Mucosa of stomach (tissue), 1 donor: ENCODE results near the gene ABCG4.
"Not testable (repeated sequence)": the region's sequence is repeated elsewhere in the genome, so short reads cannot be mapped to it uniquely, and the experiment has no call there.

ENCODE experiments used
- H3K27me3 ChIP-seq: one replicate; pipeline ENCODE4 v1.7.0; 2013; ENCODE audit warnings: mild to moderate bottlenecking, low read length; ENCODE audit not compliant: control insufficient read depth, insufficient read depth
- H3K36me3 ChIP-seq: one replicate; pipeline ENCODE4 v1.7.0; 2013; ENCODE audit warnings: low read length; ENCODE audit not compliant: control insufficient read depth, insufficient read depth
- H3K4me1 ChIP-seq: one replicate; pipeline ENCODE4 v1.7.0; 2013; ENCODE audit warnings: mild to moderate bottlenecking, low read length; ENCODE audit not compliant: control insufficient read depth, insufficient read depth
- H3K4me3 ChIP-seq: one replicate; pipeline ENCODE4 v1.7.0; 2013; ENCODE audit warnings: low read length
- H3K9ac ChIP-seq: one replicate; pipeline ENCODE4 v1.7.0; 2013; ENCODE audit warnings: mild to moderate bottlenecking, low read length, moderate library complexity
- H3K9me3 ChIP-seq: one replicate; pipeline ENCODE4 v1.7.0; 2013; ENCODE audit warnings: mild to moderate bottlenecking, low read length, moderate library complexity; ENCODE audit not compliant: control insufficient read depth
- donor health status: Pancreatic carcinoma.

ABCG4 gene

GRCh38 chr11:119118946-119119345 is 29.9 kb upstream of the ABCG4 start:
- Histone ChIP-seq H3K9me3 (no peaks in the 10 kb centered on the region), H3K4me3 (no peak overlapping the region), H3K4me1 (peaks cover 12% of the 10 kb centered on the region), H3K27me3 (no peaks in the 10 kb centered on the region), H3K36me3 (peaks cover 7% of the 10 kb centered on the region), H3K9ac (no peak overlapping the region)

GRCh38 chr11:119120639-119121007 is 28.2 kb upstream of the ABCG4 start:
- H3K27me3 ChIP-seq: no peaks in the 10 kb centered on the region
- no peaks in the 10 kb centered on the region for H3K9me3 ChIP-seq
- H3K36me3 ChIP-seq: peaks cover 5% of the 10 kb centered on the region
- H3K4me1 ChIP-seq: peaks cover 14% of the 10 kb centered on the region
- H3K4me3 ChIP-seq: peak overlapping the region; percentile 78
- peak overlapping the region; percentile 89 for H3K9ac ChIP-seq

DNA sequence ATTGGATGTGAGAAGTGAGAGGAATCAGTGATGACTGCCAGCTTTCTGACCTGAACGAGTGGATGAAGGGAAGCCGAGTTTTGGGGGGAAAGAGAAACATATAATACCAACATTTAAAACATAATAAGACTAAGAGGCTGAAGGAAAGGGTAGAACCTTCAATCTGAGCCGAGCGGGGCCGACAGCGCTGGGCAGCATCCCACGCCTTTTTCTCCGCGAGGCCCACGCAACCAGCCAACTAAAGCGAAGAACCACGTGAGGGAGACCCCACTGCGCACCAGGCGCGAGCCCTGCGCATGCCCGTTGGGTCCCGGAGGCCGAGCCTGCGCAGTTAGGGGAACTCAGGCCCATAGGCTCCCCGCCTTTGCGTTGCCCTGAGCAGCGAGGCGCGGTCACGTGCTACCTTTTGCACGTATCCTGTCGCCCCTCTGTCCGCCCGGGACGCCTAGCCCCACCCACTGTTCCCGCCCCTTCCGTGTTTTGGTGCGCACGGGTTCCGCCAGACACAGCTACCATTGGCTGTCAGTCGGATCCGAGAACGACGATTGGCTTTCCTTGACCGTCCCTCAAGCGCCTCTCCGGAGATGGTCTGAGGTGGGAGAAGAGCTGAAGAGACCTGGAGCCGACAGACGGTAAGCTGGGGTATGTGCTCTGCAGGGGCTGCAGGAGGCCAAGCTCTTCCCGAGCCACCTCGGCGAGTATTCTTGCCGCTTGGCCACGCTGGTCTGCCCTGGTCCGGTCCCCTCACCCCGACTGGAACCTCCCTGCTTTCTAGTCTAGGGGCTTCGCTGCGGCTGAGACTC is 27.6 kb upstream of the ABCG4 start, which contains the start of gene HINFP:
Gene HINFP, plus strand, starts transcription at position 573 of the 803 bp plus-strand sequence. CDS start 5,365 bp downstream, outside the sequence.
- Histone ChIP-seq H3K9me3 (no peaks in the 10 kb centered on the region), H3K36me3 (no peaks in the 10 kb centered on the region), H3K4me1 (peaks cover 17% of the 10 kb centered on the region), H3K27me3 (no peaks in the 10 kb centered on the region), H3K4me3 (peak within 1 kb of the TSS; percentile 88), H3K9ac (peak within 1 kb of the TSS; percentile 89)

DNA sequence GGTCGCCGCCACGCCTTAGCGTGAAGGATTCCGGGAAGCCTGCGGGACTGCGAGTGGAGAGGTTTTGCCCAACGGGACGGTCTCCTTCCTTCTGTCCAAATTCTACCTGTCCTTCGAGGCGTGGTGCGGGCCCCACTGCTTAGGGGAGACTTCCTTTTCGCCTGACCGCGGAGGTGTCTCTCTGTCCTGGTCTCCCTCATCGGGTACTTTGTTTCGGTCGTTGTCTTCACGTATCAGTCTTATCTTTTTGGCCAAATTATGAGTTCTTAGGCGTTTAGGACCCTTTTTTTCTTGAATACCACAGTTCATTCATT is 27.1 kb upstream of the ABCG4 start:
- H3K4me1 ChIP-seq: peaks cover 23% of the 10 kb centered on the region
- no peaks in the 10 kb centered on the region for H3K27me3 ChIP-seq
- peak overlapping the region; percentile 88 for H3K4me3 ChIP-seq
- H3K9me3 ChIP-seq: no peaks in the 10 kb centered on the region
- H3K36me3 ChIP-seq: no peaks in the 10 kb centered on the region
- peak overlapping the region; percentile 82 for H3K9ac ChIP-seq

GRCh38 chr11:119125821-119126220 is 23.0 kb upstream of the ABCG4 start:
- H3K9me3 ChIP-seq: no peaks in the 10 kb centered on the region
- H3K4me3 ChIP-seq: no peak overlapping the region
- H3K4me1 ChIP-seq: peaks cover 20% of the 10 kb centered on the region
- no peaks in the 10 kb centered on the region for H3K36me3 ChIP-seq
- H3K9ac ChIP-seq: no peak overlapping the region
- no peaks in the 10 kb centered on the region for H3K27me3 ChIP-seq

DNA sequence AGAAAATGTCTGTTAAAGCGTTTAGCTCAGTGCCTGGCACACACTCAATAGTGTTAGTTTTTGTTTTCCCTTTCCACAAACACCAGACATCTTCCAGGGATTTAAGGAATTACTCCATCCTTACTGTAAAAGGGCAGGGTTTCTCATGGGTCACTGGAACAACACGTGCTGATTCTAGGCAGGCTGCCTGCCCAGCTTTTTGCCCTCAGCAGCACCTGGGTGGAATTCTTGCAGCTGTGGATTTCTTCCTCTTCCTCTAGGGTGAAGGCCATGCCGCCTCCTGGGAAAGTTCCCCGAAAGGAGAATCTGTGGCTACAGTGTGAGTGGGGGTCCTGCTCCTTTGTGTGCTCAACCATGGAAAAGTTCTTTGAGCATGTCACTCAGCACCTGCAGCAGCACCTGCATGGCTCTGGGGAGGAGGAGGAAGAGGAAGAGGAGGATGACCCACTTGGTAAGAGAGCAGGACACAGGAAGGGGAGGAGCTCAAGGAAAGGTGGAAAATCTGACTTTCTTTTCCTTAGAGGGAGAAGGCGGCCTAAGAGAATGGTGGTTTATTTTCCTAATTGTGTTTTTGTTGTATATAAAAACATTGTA is 22.1 kb upstream of the ABCG4 start:
- Histone ChIP-seq H3K9ac (no peak overlapping the region), H3K4me3 (no peak overlapping the region), H3K4me1 (peaks cover 18% of the 10 kb centered on the region), H3K27me3 (no peaks in the 10 kb centered on the region), H3K36me3 (peaks cover 7% of the 10 kb centered on the region), H3K9me3 (no peaks in the 10 kb centered on the region)

- Histone ChIP-seq H3K27me3 (no peaks in the 10 kb centered on the region), H3K4me3 (no peak overlapping the region), H3K9ac (no peak overlapping the region), H3K9me3 (no peaks in the 10 kb centered on the region), H3K4me1 (peaks cover 12% of the 10 kb centered on the region), H3K36me3 (peaks cover 20% of the 10 kb centered on the region)
Observed at GRCh38 chr11:119130662-119131061, 18.2 kb upstream of the ABCG4 start.

- Histone ChIP-seq H3K36me3 (peaks cover 20% of the 10 kb centered on the region), H3K9me3 (no peaks in the 10 kb centered on the region), H3K4me1 (no peaks in the 10 kb centered on the region), H3K27me3 (no peaks in the 10 kb centered on the region), H3K4me3 (no peak overlapping the region), H3K9ac (no peak overlapping the region)
Observed at GRCh38 chr11:119134389-119134978, 14.4 kb upstream of the ABCG4 start.

GRCh38 chr11:119139276-119139675 is 9.6 kb upstream of the ABCG4 start:
- H3K36me3 ChIP-seq, H3K4me3 ChIP-seq, H3K9ac ChIP-seq, H3K9me3 ChIP-seq, H3K27me3 ChIP-seq, H3K4me1 ChIP-seq: not testable (repeated sequence)

DNA sequence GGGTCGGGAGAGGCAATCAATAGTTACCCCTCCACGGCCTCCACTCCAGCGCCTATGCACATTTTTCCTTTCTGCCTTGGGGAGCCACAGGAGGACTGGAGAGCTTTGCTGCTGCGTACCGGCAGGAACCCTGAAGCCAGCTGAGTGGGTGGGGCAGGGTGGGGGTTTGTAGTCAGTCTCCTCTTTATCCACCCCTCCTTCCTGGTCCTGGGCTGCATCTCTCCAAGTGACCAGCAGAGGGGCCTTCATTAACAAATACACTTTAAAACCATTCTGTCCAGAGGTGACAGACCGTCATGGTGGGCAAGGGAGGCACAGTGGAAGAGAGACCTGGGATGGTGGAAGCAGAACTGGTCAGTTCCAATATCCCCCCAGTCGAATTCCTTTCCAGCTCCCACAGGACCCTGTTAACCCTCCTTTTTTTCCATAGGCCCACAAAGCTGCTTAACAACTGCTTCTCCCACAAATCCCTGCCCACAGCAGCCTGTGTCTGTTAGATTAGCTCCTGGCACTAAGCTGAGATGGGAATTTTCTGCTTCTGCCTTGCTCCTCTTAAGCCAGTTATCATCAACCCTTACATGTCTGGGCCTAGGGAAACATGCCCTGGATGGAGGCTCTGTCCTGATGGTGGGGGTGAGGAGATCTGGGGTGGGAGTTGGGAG is 3.9 kb upstream of the ABCG4 start:
- H3K9me3 ChIP-seq: no peaks in the 10 kb centered on the region
- H3K4me1 ChIP-seq: peaks cover 12% of the 10 kb centered on the region
- H3K36me3 ChIP-seq: no peaks in the 10 kb centered on the region
- H3K4me3 ChIP-seq: no peak overlapping the region
- H3K9ac ChIP-seq: no peak overlapping the region
- peaks cover 29% of the 10 kb centered on the region for H3K27me3 ChIP-seq

GRCh38 chr11:119145551-119145950 is 3.3 kb upstream of the ABCG4 start:
- H3K9ac ChIP-seq: no peak overlapping the region
- no peaks in the 10 kb centered on the region for H3K9me3 ChIP-seq
- H3K4me3 ChIP-seq: no peak overlapping the region
- H3K36me3 ChIP-seq: no peaks in the 10 kb centered on the region
- H3K4me1 ChIP-seq: peaks cover 12% of the 10 kb centered on the region
- H3K27me3 ChIP-seq: peaks cover 35% of the 10 kb centered on the region
